ENCODE measurements around the gene RSPO1.
A peak's percentile ranks its signal among the peaks of the same experiment; 100 is the strongest.
"Not testable (repeated sequence)": the region's sequence is repeated elsewhere in the genome, so short reads cannot be mapped to it uniquely, and the experiment has no call there.

RSPO1 gene

GRCh38 chr1:37614105-37614504 is 20.6 kb downstream of the RSPO1 start:
- no peak for DNase-seq

DNA sequence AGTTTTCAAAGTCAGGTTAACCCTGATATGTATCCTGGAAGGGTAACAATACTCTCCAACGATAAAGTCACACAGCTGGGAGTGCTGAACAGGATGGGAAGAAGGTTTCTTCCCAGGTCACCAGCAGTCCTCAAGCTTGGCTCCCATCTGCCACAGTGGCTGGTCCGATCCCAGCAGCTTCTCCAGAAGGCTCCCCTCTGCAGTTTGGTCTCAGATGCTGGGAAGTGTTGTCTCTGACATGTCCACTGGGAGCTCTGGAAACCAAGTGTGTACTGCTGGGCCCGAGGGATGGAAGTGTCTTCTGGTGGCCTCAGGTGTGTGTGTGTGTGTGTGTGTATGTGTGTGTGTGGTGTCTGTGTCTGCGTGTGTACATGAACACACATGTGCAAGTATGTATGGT is 22.5 kb downstream of the RSPO1 start:
- DNase-seq, result no peak

DNA sequence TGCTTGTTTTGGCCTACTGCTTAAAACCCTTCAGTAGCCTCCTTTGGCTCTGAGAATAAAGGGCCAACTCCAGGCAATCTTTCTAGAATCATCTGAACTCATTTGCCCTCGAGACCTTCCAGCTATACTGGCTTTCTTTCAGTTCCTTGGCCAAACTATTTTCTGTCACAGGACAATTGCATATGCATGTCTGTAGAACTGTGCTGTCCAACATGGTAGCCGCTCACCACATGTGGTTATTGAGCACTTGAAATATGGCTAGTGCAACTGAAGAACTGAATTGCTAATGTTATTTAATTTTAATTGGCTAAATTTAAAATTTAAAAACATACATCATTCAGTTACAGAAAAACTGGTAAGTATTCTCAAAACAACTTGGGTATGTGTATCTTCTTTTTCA is 24.7 kb downstream of the RSPO1 start:
- no peak for DNase-seq

- DNase-seq, result no peak
These were observed 25.7 kb downstream of the RSPO1 start for GRCh38 chr1:37609002-37609401.

GRCh38 chr1:37606481-37607263 is 28.0 kb downstream of the RSPO1 start:
- DNase-seq, result no peak

DNA sequence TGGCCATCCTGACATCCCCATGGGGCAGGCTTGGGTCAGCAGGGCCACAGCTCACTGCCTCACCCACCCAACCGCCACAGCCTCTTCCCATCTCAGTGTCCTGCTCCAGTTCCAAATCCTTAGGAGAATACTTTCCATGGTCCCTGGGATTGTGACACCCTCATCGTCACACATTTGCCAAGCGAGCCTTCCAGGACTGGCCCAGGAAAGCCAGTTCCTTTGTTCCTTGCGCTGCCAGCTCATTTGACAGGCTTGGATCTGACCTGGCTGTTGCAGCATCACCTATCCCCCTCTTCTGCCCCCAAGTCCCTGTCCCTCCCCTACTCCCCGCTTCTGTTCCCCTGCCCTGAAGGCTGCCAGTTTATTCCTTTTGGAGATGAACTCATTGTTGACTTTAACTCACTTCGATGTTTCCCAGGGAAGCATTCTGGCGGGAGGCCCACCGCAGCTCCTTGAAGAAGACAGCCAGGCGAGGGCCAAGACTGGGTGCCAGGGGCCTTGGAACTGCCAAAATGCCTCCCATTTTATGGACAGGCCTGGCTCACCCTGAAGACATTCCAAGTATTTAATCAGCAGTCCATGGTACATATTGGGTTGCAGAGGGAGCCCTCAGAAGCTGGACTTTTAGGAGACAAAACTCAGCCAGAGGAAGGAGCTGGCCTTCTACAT is 28.8 kb downstream of the RSPO1 start:
- DNase-seq, result no peak

DNA sequence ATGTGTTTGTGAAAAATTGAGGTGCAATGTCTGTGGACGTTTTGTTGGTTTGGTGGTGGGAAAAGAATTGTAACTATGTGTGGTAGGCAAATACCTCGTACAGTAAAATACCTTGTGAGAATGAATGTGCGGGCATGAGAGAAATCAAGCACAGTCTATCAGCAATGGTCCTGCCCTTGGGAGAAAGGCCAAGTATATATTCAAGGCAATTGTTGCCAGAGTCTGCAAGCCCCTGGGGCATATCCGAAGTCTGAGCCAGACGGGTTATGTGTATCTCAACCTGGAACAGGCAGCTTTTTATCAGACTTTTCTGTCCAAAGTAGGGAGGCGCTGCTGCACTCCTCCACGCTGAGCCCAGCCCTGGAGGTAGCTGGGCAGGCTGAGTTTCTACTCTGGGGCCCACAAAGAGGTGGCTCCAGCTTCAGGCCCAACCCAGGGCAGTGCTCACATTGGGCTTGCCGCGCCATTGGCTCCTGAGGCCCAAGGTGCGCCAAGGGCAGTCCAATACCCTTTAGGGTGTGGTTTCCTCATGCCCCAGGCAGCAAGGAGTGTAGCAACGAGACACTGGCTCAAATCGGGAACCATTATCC is 29.5 kb downstream of the RSPO1 start:
- no peak for DNase-seq

DNA sequence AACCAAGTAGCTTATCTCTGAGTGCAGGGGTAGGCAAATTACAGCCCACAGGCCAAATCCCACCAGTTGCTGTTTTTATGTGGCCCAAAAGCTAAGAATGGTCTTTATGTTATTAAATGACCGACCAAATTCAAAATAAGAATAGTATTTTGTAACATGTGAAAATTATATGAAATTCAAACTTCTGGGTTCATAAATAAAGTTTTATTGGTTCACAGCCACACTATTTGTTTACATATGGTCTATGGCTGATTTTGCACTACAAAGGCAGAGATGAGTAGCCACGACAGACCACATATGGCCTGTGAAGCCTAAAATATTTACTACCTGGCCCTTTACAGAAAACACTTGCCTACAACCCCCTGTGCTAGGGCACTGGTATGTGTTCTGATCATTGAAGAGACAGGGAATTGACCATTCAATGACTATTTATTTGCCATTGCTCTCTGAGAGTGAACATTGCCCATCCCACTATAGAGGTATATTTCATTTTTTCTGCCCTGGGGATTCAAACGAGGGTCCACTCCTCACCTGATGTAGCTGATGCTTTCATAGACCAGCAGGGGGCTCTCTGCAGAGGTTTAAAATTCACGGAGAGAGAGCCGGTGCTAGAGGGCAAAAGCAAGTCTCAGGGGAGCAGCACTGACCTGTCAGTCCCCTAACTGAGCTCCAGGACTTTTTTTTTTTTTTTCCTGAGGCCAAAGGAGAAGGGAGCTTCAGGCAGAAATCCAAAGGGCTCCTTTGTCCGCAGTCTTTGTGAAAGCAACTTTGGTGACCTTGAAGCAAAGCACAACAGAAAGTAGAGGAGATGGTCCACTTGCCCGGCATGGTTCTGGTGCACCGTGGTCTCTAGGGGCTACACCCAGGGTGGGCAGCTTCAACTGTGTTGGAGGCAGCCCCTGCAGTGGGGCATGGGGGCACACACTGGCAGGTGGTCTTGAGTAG is 31.7 kb downstream of the RSPO1 start:
- DNase-seq, result peak; percentile 27

- no peak for DNase-seq
These were observed 33.3 kb downstream of the RSPO1 start for GRCh38 chr1:37601441-37601840.

DNA sequence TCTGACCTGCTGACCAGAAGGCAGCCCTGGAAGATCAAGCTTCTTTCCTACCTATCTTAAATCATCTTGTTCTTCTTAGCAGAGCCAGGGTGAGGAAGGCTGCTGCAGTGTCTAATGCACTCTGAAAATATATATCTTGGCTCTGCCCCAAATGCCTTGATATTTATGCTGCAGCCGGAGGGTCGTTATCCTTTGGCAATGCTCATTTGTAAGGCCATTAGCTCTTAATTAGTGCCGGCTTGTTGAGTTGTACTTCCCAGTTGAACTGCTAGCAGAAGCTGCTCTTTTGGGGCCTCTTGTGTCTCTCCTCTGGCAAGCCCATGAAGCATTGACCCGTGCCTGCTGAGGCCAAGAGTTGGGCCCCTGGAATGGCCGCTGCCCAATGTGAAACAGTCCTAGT is 34.8 kb downstream of the RSPO1 start:
- DNase-seq, result no peak

GRCh38 chr1:37596182-37596667 is 38.5 kb downstream of the RSPO1 start:
- no peak for DNase-seq

DNA sequence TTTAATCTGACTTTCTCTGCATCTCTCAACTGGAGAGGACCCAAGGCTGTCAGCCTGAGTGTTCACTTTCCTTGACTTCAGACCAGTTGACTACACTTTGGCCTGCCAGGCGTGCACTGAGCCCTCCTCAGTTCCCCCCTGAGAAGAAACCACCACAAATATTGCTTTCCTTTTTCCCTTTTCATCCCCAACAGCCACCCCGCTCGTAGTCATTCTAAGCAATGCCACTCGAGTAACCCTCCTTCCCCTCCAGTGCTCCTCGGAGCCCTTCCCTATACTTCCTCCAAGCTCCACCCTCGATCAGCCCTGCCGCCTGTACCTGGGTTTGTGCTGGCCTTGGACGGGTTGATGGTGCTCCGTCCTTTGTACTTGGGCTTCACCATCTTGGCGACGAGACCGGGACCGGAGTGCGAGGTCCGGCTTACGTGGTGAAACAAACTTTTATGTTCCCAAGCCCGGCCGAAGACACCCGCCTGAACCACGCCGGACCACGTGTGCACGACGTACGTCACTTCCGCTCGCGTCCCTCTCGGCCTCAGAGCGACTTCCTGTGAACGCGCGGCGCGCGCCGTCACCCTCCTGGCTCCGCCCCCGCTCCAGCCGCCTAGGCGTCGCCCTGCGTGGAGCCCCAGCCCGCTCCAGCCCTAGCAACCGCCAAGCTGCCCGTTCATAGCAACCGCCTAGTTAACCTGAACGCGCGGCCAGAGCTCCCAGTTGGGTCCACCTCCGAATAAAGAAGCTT is 39.1 kb downstream of the RSPO1 start, which contains the start of gene GNL2:
Gene GNL2, minus strand, starts transcription at position 498 of the 742 bp plus-strand sequence. Its CDS starts 115 bp downstream, at position 383.
- peak; percentile 98 for DNase-seq

GRCh38 chr1:37593726-37594125 is 41.0 kb downstream of the RSPO1 start:
- DNase-seq, result no peak

DNA sequence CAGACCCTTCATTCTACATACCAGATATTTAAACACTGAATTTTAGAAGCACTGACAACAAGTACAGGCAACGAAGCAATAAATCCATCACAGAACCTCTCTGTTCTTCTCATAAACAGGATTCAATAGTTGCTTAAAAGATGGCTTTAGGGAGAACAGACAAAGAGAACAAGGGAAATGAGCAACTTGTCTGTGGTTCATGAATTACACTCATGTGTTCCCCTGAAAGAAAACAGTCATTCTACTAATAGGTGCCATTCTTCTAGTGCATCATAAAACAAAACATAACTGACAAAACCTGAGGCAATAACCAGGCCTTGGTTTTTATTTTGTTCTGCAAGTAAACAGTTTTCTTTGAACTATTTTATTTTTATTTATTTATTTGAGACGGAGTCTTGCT is 45.8 kb downstream of the RSPO1 start:
- DNase-seq, result no peak

- not testable (repeated sequence) for DNase-seq
These were observed 50.1 kb downstream of the RSPO1 start for GRCh38 chr1:37584544-37584943.

GRCh38 chr1:37575692-37576091 is 59.0 kb downstream of the RSPO1 start:
- DNase-seq, result no peak

DNA sequence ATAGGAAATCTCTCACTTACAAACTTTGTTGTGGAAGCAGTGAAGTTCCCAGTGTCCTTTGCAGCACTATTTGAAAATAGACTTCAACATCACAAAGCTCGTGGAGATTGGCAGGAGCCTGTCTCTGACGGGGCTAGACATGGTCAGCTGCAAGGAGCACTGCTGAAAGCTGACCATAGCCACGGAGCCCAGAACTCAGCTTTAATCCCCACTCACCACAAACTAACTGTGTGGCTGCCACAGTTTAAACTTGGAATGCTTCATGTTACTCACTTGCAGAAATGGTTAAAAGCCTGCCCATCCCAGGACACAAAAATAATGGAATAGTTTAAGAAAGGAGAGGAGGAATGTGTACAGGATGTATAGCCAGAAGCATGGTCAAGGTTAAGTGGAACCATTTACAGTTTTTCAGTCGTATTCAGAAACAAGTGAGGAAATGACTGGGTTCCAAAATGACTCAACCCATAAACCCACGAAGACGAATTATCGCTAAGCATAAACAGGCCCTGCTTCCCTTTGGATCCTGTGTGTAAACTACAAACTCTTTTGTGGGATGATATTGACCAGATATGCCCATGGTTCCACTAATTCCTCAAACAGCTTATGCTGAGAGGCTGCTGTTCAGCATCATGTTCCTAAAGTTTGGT is 59.7 kb downstream of the RSPO1 start:
- DNase-seq, result no peak

- no peak for DNase-seq
These were observed 64.0 kb downstream of the RSPO1 start for GRCh38 chr1:37570528-37571334.

DNA sequence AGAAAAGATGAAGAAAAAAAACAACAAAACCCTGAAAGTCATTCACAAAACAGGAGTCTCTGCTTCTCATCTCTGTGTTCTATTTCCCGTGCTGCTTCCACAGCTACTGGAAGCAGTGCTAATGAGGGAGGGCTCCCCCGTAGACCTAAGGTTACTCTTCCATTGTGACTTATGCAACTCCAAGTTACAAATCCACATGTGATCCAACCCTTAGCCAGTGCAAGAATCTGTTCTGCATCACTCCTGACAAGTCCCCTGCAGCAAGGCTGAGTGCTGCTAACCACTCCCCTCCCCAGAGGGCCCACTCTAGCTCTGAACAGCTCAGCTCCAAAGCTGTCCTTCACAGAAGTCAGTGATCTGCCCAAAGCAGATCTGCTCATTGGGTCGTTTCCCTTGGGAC is 67.7 kb downstream of the RSPO1 start:
- DNase-seq, result no peak

GRCh38 chr1:37564892-37565291 is 69.8 kb downstream of the RSPO1 start:
- no peak for DNase-seq

- DNase-seq, result no peak
These were observed 71.7 kb downstream of the RSPO1 start for GRCh38 chr1:37562984-37563383.

Data from activated T-cell treated with anti-CD3 and anti-CD28 coated beads, Interleukin-2, amount 50 U/mL, for 1 hour (primary cell).